ENCODE results near the gene SSU72.

SSU72 gene

DNA sequence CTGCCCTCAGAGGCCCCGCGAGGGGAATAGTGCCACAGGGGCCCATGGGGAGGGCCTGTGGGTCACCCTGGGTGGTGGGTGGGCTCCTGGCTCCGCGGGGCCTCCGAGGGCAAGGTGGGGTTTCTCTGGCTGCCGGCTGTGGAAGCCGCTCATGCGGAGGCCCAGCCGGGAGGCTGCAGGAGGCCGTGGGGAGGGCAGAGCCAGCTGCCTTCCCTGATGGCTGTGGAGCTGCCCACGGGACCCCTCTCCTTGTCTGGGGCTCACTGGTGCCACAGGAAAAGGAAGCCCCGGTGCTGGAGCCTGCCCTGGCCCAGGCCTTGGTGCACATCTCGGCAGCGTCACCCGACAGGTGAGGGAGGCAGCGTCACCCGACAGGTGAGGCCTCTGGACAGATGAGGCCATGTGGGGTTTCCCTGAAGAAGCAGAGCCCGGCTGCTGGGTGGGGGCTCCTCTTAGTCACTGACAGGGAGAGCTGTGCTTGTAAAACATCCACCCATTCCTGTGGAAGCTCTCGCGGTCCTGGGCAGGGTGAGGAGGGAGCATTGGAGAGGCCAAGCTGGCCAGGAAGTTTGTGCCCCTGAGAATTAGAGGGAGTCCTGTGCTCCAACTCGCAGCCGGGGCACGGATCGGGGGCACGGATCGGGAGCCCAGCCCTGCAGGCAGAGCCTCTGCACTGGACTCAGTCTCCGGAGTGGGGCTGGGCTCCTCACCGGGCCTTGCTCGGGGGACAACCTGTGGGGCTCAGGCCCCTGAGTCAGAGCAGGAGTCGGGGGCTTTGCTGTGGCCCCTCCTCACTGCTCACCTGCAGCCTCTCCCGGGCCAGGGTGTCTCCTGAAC is 46.7 kb upstream of the SSU72 start:
- TF ChIP-seq, protein P1, sequence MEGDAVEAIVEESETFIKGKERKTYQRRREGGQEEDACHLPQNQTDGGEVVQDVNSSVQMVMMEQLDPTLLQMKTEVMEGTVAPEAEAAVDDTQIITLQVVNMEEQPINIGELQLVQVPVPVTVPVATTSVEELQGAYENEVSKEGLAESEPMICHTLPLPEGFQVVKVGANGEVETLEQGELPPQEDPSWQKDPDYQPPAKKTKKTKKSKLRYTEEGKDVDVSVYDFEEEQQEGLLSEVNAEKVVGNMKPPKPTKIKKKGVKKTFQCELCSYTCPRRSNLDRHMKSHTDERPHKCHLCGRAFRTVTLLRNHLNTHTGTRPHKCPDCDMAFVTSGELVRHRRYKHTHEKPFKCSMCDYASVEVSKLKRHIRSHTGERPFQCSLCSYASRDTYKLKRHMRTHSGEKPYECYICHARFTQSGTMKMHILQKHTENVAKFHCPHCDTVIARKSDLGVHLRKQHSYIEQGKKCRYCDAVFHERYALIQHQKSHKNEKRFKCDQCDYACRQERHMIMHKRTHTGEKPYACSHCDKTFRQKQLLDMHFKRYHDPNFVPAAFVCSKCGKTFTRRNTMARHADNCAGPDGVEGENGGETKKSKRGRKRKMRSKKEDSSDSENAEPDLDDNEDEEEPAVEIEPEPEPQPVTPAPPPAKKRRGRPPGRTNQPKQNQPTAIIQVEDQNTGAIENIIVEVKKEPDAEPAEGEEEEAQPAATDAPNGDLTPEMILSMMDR (conservative IDR thresholded peaks at IDR 0.05; ENCODE audit: low read depth): no peak
- POLR2A ChIA-PET (ENCODE audit: low non-redundant PET): no interaction called here
- peak overlapping the region; percentile 42 for H3K27ac ChIP-seq
- no peak for DNase-seq (ENCODE audit: low spot score)
- CTCF ChIA-PET: no interaction called here

DNA sequence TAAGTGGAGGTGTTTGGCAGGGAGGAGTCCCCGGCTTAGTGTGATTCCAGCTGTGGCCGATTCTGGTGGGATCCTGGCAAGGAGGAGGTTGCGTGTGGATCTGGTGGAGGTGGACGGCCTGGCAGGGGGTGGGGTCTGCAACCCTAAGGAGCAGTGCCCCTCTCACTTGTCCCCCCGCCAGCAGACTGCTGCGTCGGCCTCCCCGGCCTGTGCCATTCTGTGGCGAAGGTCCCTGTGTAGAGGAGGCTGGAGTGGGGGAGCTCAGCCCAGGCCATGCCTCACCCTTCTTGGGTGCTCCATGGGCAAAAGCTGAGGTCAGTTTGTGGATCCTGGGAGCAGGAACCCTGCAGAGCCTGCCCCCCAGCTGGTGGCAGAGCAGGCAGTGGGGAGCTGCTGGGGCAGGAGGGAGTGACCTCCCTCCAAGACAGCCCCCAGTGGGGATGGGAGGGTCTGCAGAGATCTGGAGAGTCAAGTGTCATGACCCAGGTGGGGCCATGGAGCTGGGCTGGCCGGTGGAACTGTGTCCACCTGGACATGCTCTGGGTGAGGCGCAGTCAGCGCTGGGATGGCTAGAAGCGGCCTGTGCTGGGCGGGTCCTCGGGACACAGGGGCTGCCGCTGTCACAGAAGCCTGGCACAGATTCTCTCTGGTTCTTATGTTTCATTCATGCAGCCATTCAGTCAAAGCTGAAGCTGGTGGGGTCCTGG is 45.9 kb upstream of the SSU72 start:
- no peak for DNase-seq (ENCODE audit: low spot score)
- no peak overlapping the region for H3K27ac ChIP-seq
- POLR2A ChIA-PET (ENCODE audit: low non-redundant PET): no interaction called here
- CTCF ChIA-PET: interaction anchor here (0.6 kb wide), 1 partner anchor 29 kb away, joined by 8 read pairs; no protein-coding TSS in a partner anchor
- TF ChIP-seq, protein P1 (conservative IDR thresholded peaks at IDR 0.05; ENCODE audit: low read depth): no peak

DNA sequence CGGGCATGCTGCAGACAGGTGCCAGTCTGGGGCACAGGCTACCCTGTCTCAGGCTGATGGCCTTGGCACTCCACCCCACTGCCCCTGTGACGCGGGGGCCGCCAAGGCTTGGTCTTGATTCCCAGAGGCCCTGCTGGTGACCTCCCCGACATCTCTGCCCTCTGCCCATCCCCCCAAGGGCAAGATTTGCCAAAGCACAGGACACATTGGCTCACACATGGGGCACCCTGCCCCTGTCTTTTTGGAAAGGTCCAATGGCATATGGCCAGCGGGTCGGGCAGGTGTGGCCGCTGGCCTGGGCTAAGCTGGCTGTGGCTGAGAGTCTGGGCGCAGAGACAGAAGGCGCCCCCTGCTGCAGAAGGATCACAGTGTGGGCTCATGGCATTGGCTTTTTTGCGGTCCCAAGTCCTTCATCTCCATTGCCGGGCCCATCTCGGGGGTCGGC is 45.3 kb upstream of the SSU72 start:
- CTCF ChIA-PET: no interaction called here
- no peak for DNase-seq (ENCODE audit: low spot score)
- POLR2A ChIA-PET (ENCODE audit: low non-redundant PET): no interaction called here
- TF ChIP-seq, protein P1 (conservative IDR thresholded peaks at IDR 0.05; ENCODE audit: low read depth): no peak
- H3K27ac ChIP-seq: peak overlapping the region; percentile 13; the same call in 1 of the 2 replicates

DNA sequence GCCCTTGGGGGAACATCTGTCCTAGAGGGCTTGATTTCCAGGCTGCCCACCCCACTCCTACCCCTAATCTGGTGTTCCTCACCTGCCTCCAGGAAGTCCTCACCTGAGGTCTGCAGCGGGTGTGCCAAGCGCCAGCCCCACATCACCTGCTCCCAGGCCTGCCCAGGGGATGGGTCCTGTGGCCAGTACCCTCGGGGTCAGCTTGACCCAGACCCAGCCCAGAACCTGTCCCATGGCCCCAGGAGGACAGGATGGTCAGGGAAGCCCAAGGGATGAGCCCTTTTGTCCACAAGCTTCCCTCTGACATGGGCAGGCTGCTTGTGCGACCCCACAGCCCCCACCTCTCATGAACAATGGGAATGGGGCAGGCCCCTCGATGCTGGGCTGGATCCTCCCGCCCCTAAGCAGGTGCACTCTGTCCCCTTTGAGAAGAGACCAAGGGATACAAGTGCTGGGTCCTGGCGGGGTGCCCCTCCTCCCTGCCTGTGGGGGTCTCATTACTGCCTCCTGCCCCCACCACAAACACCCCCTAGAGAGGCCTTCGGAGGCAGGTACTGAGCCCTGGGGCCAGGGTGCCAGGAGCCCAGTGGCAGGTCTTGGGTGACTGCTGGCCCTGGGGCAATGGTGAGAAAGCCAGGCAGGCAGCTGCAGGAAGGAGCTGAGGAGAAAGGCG is 43.9 kb upstream of the SSU72 start:
- TF ChIP-seq, protein P1 (conservative IDR thresholded peaks at IDR 0.05; ENCODE audit: low read depth): no peak
- ChIA-PET POLR2A (ENCODE audit: low non-redundant PET) (no interaction called here), CTCF (no interaction called here)
- peak overlapping the region; percentile 99; the same call in 1 of the 2 replicates for H3K27ac ChIP-seq
- DNase-seq (ENCODE audit: low spot score): no peak

DNA sequence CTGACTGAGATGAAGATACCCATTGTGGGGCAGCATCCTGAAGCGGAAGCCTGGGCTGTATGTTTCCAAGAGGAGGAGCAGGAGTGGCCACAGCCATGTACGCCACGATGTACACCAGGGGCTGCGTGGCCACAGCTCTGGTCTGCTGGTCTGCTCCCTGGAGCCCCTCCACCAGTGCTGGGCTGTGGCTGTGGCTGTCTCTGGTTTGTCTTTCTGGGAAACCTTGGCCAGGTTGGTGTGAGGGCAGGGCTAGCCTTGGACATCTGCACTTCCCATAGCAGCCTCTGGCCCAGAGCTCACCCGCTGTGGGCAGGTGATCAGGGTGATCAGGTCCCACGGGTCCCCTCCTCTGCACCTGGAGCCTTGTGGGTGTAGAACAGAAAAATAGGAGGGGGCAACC is 43.3 kb upstream of the SSU72 start:
- H3K27ac ChIP-seq: peak overlapping the region; percentile 99
- CTCF ChIA-PET: no interaction called here
- DNase-seq (ENCODE audit: low spot score): no peak
- POLR2A ChIA-PET (ENCODE audit: low non-redundant PET): no interaction called here
- TF ChIP-seq, protein P1 (conservative IDR thresholded peaks at IDR 0.05; ENCODE audit: low read depth): no peak

DNA sequence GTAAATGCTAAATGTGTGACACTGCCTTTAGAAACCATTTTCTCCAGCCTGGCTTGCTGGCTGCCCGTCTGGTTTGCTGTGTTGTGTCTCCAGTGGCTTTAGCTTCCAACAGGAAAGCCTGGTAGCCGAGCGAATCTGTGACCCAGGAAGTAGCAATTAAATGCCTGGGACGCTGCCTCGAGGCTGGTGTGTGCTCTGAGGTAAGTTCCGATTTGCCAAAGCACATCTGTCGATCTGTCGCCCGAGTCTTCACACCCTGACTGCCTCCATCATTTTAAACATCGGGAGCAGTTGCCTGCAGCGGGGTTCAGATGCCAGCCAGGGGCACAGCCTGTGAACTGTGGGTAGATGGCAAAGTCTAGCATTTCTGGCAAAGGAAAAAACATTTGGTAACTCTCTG is 42.9 kb upstream of the SSU72 start:
- POLR2A ChIA-PET (ENCODE audit: low non-redundant PET): no interaction called here
- CTCF ChIA-PET: no interaction called here
- no peak for DNase-seq (ENCODE audit: low spot score)
- H3K27ac ChIP-seq: peak overlapping the region; percentile 99
- TF ChIP-seq, protein P1 (conservative IDR thresholded peaks at IDR 0.05; ENCODE audit: low read depth): no peak
